ENCODE measurements around the gene RTBDN. TPM values are rescaled to one million over a fixed set of nuclear protein-coding genes. Genes with fewer than 3 reads are reported as not detected.

RTBDN gene
- total RNA-seq, 2 experiments from 2014 or later, result not detected

- H3K27ac Mint-ChIP-seq, result peak overlapping the region; percentile 37
- ChIA-PET POLR2A (interaction anchor here (1.0 to 4.2 kb wide), 5 partner anchors 11 to 68 kb away, joined by 4 to 40 read pairs (median 5); partner anchors contain the start of genes JUNB and TRIR), CTCF (interaction anchor here (1.1 to 2.6 kb wide), 5 partner anchors 25 to 45 kb away, joined by 3 to 12 read pairs (median 4); no protein-coding TSS in a partner anchor)
- ATAC-seq (ENCODE audit: poor library complexity) (peak; percentile 11), DNase-seq (no peak)
- H3K27me3 ChIP-seq (ENCODE audit: control insufficient read depth in 1 of 2, insufficient read depth in 2 of 2, low read length in 2 of 2), result no peaks in the 10 kb centered on the region
- no peak overlapping the region for H3K27ac ChIP-seq (ENCODE audit: low read depth in 1 of 2, low read length in 2 of 2)
- peak overlapping the region; percentile 91 for H3K4me3 Mint-ChIP-seq
- peaks cover 17% of the 10 kb centered on the region for H3K36me3 Mint-ChIP-seq (ENCODE audit: low read depth)
- no peak for TF ChIP-seq CTCF (IDR thresholded peaks at IDR 0.05)
- peaks cover 32% of the 10 kb centered on the region for H3K4me1 Mint-ChIP-seq (ENCODE audit: low read depth)
- no peaks in the 10 kb centered on the region for H3K9me3 Mint-ChIP-seq
- no peaks in the 10 kb centered on the region for H3K9me3 ChIP-seq (ENCODE audit: control insufficient read depth in 1 of 2, insufficient read depth in 1 of 2, low read length in 2 of 2)
- peaks cover 18% of the 10 kb centered on the region for H3K36me3 ChIP-seq (ENCODE audit: insufficient read depth, low read length)
- peak overlapping the region; percentile 99 for H3K4me3 ChIP-seq (ENCODE audit: low read length)
- no peaks in the 10 kb centered on the region for H3K27me3 Mint-ChIP-seq
- intact Hi-C loops (cut with DNase I, micrococcal nuclease), result loop anchor here in 1 of 2 experiments (10.0 kb wide), 1 partner anchor 132 kb away; the partner anchor contains the start of genes CALR and FARSA
- H3K4me1 ChIP-seq (ENCODE audit: insufficient read depth, low read length), result peaks cover 43% of the 10 kb centered on the region
Observed at GRCh38 chr19:12802267-12803106, 31.9 kb downstream of the RTBDN start.

- Histone ChIP-seq H3K4me3 (ENCODE audit: low read length) (peak within 1 kb of the TSS; percentile 99), H3K4me1 (ENCODE audit: insufficient read depth, low read length) (peaks cover 38% of the 10 kb centered on the region), H3K27ac (ENCODE audit: low read depth in 1 of 2, low read length in 2 of 2) (peak within 1 kb of the TSS; percentile 36 to 64), H3K9me3 (ENCODE audit: control insufficient read depth in 1 of 2, insufficient read depth in 1 of 2, low read length in 2 of 2) (no peaks in the 10 kb centered on the region), H3K36me3 (ENCODE audit: insufficient read depth, low read length) (peaks cover 22% of the 10 kb centered on the region), H3K27me3 (ENCODE audit: control insufficient read depth in 1 of 2, insufficient read depth in 2 of 2, low read length in 2 of 2) (no peaks in the 10 kb centered on the region)
- Mint-ChIP-seq H3K27me3 (no peaks in the 10 kb centered on the region), H3K4me3 (peak within 1 kb of the TSS; percentile 91), H3K9me3 (no peaks in the 10 kb centered on the region), H3K36me3 (ENCODE audit: low read depth) (peaks cover 18% of the 10 kb centered on the region), H3K27ac (peak within 1 kb of the TSS; percentile 61), H3K4me1 (ENCODE audit: low read depth) (peaks cover 28% of the 10 kb centered on the region)
- POLR2A ChIA-PET, result interaction anchor here (1.0 to 4.2 kb wide), 5 partner anchors 10 to 68 kb away, joined by 4 to 40 read pairs (median 5); partner anchors contain the start of genes JUNB and TRIR
- ATAC-seq (ENCODE audit: poor library complexity) (peak; percentile 55), DNase-seq (peak; percentile 46 to 87 (median 77))
- CTCF ChIA-PET, result interaction anchor here (0.7 to 2.6 kb wide), 5 partner anchors 24 to 45 kb away, joined by 3 to 12 read pairs (median 3); no protein-coding TSS in a partner anchor
- intact Hi-C loops (cut with DNase I, micrococcal nuclease), result loop anchor here in 1 of 2 experiments (10.0 kb wide), 1 partner anchor 133 kb away; the partner anchor contains the start of genes CALR and FARSA
- TF ChIP-seq CTCF (IDR thresholded peaks at IDR 0.05), result no peak
Observed at GRCh38 chr19:12801466-12802266, 32.7 kb downstream of the RTBDN start, which contains the start of the genes PRDX2 and THSD8. TSS of gene PRDX2 (minus strand) at chr19:12801800. CDS start at chr19:12801261, 539 bp downstream. TSS of gene THSD8 (plus strand) at chr19:12802069. CDS start at chr19:12802072, 3 bp downstream.
